ENCODE data around the gene P2RX6.

P2RX6 gene

GRCh38 chr22:21025266-21025665, 10.3 kb downstream of the P2RX6 start:
- TF ChIP-seq POLR2AphosphoS5 (IDR thresholded peaks at IDR 0.05; ENCODE audit: borderline replicate concordance, low read depth, low read length) (no peak), FOXP2 (optimal IDR thresholded peaks at IDR 0.05; ENCODE audit: control extremely low read depth, extremely low read length, insufficient read depth) (no peak), EZH2 (IDR thresholded peaks at IDR 0.05) (no peak)
- no peak overlapping the region for H3K4me3 ChIP-seq
- no peaks in the 10 kb centered on the region for H3K36me3 ChIP-seq (ENCODE audit: insufficient read depth, low read length)
- no peaks in the 10 kb centered on the region for H3K9me3 ChIP-seq (ENCODE audit: low read depth, low read length)
- no peak overlapping the region for H3K9ac ChIP-seq (ENCODE audit: insufficient read length)
- DNase-seq (ENCODE audit: low read depth, low spot score): no peak
- H3K27ac ChIP-seq: no peak overlapping the region

DNA sequence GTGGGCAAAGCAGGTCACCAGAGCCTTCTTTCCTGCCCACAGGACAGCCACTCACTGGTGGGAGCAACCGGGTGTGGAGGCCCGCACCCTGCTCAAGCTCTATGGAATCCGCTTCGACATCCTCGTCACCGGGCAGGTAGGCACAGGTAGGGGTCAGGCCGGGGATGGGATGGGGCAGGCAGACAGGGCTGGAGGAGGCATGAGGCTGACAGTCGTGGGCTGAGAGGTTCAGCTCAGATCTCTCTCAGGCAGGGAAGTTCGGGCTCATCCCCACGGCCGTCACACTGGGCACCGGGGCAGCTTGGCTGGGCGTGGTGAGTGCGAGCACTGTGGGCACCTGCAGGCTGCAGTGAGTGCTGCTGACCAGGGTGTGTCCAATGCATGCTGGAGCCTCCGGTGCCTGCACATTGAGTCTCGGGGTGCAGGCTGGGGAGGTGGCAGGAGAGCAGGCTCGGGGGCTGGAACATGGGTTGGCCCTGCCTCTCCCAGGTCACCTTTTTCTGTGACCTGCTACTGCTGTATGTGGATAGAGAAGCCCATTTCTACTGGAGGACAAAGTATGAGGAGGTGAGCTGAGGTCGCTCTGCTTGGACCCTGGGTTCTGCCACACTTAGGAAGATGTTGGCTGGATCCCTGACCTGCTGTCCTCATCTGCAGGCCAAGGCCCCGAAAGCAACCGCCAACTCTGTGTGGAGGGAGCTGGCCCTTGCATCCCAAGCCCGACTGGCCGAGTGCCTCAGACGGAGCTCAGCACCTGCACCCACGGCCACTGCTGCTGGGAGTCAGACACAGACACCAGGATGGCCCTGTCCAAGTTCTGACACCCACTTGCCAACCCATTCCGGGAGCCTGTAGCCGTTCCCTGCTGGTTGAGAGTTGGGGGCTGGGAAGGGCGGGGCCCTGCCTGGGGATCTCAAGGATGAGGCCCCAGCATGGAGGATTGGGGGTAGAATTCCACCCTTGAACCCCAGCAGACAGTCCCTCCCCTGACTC, 11.1 kb downstream of the P2RX6 start:
- H3K27ac ChIP-seq: no peak overlapping the region
- no peaks in the 10 kb centered on the region for H3K9me3 ChIP-seq (ENCODE audit: low read depth, low read length)
- no peak for TF ChIP-seq POLR2AphosphoS5 (IDR thresholded peaks at IDR 0.05; ENCODE audit: borderline replicate concordance, low read depth, low read length)
- no peak for TF ChIP-seq EZH2 (IDR thresholded peaks at IDR 0.05)
- TF ChIP-seq FOXP2 (optimal IDR thresholded peaks at IDR 0.05; ENCODE audit: control extremely low read depth, extremely low read length, insufficient read depth): no peak
- H3K4me3 ChIP-seq: no peak overlapping the region
- DNase-seq (ENCODE audit: low read depth, low spot score): no peak
- no peak overlapping the region for H3K9ac ChIP-seq (ENCODE audit: insufficient read length)
- H3K36me3 ChIP-seq (ENCODE audit: insufficient read depth, low read length): no peaks in the 10 kb centered on the region

DNA sequence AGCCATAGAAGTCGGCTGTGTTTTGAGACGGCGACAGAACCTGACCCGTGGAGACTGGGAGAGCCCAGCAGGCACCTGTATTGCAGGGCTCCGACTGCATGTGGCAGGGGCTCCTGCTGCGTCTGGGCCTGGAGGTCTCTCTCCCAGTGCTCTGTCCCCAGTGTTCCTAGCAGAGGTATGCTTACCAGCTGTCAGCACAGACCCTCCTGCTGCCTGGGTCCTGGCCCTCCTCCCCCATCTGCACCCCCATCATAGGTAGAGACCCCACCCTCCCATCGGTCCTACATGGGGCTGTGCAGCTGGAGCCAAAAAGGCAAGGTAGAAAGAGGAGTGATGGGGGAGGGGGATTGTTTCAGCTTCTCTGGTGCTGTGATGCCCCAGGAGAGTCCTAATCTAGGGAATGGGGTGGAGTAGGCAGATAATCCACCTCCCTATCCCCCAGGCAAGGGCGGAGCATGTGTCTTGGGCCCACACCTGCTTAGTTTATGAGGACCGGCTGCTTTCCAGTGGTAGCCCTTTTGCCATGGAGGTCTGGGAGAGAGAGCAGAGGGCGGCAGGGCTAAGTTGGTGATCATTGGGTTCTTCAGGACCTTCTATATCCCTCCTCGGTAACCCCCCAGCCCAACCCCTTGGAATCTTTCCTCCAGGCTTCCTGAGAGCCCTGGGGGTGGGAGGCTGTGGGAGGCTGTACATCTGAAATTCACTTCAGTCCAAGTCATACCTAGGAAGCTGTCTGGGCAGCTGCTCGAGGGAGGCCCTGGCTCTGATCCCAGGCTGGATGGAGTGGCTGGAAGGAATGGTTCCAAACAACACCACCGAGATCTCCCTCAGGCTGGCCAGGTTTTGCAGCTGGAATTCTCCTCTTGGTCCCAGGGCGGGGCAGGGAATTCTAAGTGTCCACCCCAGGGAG, 12.1 kb downstream of the P2RX6 start:
- Histone ChIP-seq H3K36me3 (ENCODE audit: insufficient read depth, low read length) (no peaks in the 10 kb centered on the region), H3K9ac (ENCODE audit: insufficient read length) (no peak overlapping the region), H3K27ac (no peak overlapping the region), H3K9me3 (ENCODE audit: low read depth, low read length) (no peaks in the 10 kb centered on the region), H3K4me3 (no peak overlapping the region)
- TF ChIP-seq POLR2AphosphoS5 (IDR thresholded peaks at IDR 0.05; ENCODE audit: borderline replicate concordance, low read depth, low read length) (no peak), EZH2 (IDR thresholded peaks at IDR 0.05) (no peak), FOXP2 (optimal IDR thresholded peaks at IDR 0.05; ENCODE audit: control extremely low read depth, extremely low read length, insufficient read depth) (no peak)
- no peak for DNase-seq (ENCODE audit: low read depth, low spot score)

DNA sequence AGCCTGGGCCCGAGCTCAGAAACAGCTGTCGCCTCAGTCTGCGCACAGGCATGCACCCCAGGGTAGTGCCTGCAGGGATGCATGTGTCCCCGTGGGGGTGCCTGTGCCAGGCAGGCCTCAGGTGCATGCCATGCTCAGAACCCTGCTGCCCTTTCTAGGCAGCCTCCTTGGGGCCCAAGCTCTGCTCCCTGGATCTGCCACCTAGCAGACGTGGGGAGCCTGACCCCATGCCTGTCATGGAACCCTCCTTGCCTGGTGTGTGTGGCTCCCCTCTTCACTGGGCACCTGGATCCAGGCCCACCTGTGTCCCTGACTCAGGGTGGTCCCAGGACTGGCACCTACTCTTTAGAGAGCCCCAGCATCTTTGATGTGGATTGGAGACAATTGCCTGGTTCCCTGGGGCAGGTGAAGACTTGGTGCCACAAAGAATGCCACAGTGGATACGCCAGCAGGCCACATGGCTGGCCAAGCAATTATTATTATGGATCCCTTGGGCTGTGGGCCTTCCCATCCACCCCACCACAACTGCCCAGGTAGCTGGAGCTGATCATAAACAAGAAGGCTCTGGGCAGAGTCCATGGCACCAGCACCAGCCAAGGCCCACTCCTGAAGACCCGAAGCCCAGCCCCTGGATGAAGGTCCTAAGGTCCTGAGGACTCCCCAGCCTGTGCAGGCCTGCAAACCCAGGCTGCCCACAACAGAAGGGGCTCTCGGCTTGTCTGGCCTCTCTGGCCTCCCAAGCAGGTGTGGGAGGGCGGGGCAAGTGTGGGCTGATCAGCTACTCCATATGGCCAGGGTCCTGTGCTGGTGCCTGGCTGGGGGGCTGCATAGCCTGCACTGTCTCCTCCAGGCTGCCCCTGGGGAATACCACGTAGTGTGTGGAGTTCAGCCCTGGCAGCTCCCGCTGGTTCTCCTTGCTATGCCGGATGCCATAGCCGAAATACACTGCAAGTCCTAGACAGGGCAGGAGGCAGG, 13.6 kb downstream of the P2RX6 start:
- TF ChIP-seq POLR2AphosphoS5 (IDR thresholded peaks at IDR 0.05; ENCODE audit: borderline replicate concordance, low read depth, low read length) (no peak), FOXP2 (optimal IDR thresholded peaks at IDR 0.05; ENCODE audit: control extremely low read depth, extremely low read length, insufficient read depth) (no peak), EZH2 (IDR thresholded peaks at IDR 0.05) (no peak)
- H3K27ac ChIP-seq: no peak overlapping the region

GRCh38 chr22:21029486-21030025, 14.6 kb downstream of the P2RX6 start:
- TF ChIP-seq POLR2AphosphoS5 (IDR thresholded peaks at IDR 0.05; ENCODE audit: borderline replicate concordance, low read depth, low read length): no peak
- no peak for TF ChIP-seq EZH2 (IDR thresholded peaks at IDR 0.05)
- TF ChIP-seq FOXP2 (optimal IDR thresholded peaks at IDR 0.05; ENCODE audit: control extremely low read depth, extremely low read length, insufficient read depth): no peak
- H3K4me3 ChIP-seq: no peak overlapping the region
- H3K9me3 ChIP-seq (ENCODE audit: low read depth, low read length): no peaks in the 10 kb centered on the region
- DNase-seq (ENCODE audit: low read depth, low spot score): no peak
- no peak overlapping the region for H3K9ac ChIP-seq (ENCODE audit: insufficient read length)
- H3K36me3 ChIP-seq (ENCODE audit: insufficient read depth, low read length): no peaks in the 10 kb centered on the region
- no peak overlapping the region for H3K27ac ChIP-seq

More for the DNA sequence above, 13.6 kb downstream of the P2RX6 start:
- Histone ChIP-seq H3K4me3 (no peak overlapping the region), H3K36me3 (ENCODE audit: insufficient read depth, low read length) (no peaks in the 10 kb centered on the region), H3K9ac (ENCODE audit: insufficient read length) (no peak overlapping the region), H3K9me3 (ENCODE audit: low read depth, low read length) (no peaks in the 10 kb centered on the region)
- no peak for DNase-seq (ENCODE audit: low read depth, low spot score)

GRCh38 chr22:21030032-21030431, 15.1 kb downstream of the P2RX6 start:
- no peak for TF ChIP-seq EZH2 (IDR thresholded peaks at IDR 0.05)
- TF ChIP-seq POLR2AphosphoS5 (IDR thresholded peaks at IDR 0.05; ENCODE audit: borderline replicate concordance, low read depth, low read length): no peak
- TF ChIP-seq FOXP2 (optimal IDR thresholded peaks at IDR 0.05; ENCODE audit: control extremely low read depth, extremely low read length, insufficient read depth): no peak
- no peaks in the 10 kb centered on the region for H3K9me3 ChIP-seq (ENCODE audit: low read depth, low read length)
- DNase-seq (ENCODE audit: low read depth, low spot score): no peak
- no peak overlapping the region for H3K4me3 ChIP-seq
- no peak overlapping the region for H3K27ac ChIP-seq
- H3K9ac ChIP-seq (ENCODE audit: insufficient read length): no peak overlapping the region
- H3K36me3 ChIP-seq (ENCODE audit: insufficient read depth, low read length): no peaks in the 10 kb centered on the region

All from SK-N-MC (cell line).